Astrocyte of the spinal cord (primary cell): ENCODE data around the gene UBR3.

ENCODE experiments used
- DNase-seq: peaks from one replicate; pipeline ENCODE4 v3.0.0; 2011; ENCODE audit warnings: low read depth, low spot score
- H3K4me3 ChIP-seq: 2 replicates; pipeline ENCODE4 v1.5.1; 2011; ENCODE audit warnings: low read depth, mild to moderate bottlenecking, low read length, moderate library complexity
- in situ Hi-C: cut with HindIII; loops from 2 replicates; pipeline ENCODE4 v1.10.0; 2017; ENCODE audit warnings: low sequenced_read_pairs
- TF ChIP-seq, protein P1 (sequence below): IDR thresholded peaks from 2 replicates; pipeline ENCODE4 v1.5.1; 2012; ENCODE audit warnings: low read depth, mild to moderate bottlenecking, low read length, inconsistent platforms

UBR3 gene

GRCh38 chr2:169977530-169977929 is 150.3 kb downstream of the UBR3 start:
- H3K4me3 ChIP-seq: no peak overlapping the region
- no peak for DNase-seq
- in situ Hi-C loops: no loop called here
- TF ChIP-seq, protein P1, sequence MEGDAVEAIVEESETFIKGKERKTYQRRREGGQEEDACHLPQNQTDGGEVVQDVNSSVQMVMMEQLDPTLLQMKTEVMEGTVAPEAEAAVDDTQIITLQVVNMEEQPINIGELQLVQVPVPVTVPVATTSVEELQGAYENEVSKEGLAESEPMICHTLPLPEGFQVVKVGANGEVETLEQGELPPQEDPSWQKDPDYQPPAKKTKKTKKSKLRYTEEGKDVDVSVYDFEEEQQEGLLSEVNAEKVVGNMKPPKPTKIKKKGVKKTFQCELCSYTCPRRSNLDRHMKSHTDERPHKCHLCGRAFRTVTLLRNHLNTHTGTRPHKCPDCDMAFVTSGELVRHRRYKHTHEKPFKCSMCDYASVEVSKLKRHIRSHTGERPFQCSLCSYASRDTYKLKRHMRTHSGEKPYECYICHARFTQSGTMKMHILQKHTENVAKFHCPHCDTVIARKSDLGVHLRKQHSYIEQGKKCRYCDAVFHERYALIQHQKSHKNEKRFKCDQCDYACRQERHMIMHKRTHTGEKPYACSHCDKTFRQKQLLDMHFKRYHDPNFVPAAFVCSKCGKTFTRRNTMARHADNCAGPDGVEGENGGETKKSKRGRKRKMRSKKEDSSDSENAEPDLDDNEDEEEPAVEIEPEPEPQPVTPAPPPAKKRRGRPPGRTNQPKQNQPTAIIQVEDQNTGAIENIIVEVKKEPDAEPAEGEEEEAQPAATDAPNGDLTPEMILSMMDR: no peak

DNA sequence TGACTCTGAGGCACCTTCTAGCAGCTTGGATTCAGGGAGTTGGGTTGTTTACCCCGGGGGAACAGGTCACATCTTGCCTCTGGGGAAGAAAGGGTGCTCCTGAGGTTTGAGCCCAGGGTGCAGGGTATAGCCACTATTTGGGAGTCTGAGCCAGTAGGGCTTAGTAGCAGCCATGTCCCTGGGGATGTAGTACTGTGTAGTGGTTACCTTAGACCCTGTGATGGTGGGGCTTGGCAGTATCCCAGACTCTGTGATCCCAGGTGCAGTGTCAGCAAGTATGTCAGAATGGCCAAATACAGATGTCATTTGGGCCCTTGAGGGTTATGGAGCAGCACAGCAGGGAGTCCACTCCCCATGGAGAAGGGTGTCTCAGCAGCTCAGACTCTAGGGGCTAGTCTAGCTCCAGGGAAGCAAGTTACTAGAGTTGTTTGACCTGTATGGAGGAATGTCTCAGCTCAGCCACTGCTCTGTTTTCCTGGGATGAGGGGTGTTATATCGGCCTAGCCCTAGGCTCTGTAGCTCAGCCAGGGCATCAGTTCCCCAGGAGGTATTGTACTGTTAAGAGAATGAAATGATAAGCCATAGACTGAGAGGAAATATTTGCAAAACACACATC is 151.3 kb downstream of the UBR3 start:
- TF ChIP-seq, protein P1: no peak
- no peak overlapping the region for H3K4me3 ChIP-seq
- in situ Hi-C loops: no loop called here
- no peak for DNase-seq

DNA sequence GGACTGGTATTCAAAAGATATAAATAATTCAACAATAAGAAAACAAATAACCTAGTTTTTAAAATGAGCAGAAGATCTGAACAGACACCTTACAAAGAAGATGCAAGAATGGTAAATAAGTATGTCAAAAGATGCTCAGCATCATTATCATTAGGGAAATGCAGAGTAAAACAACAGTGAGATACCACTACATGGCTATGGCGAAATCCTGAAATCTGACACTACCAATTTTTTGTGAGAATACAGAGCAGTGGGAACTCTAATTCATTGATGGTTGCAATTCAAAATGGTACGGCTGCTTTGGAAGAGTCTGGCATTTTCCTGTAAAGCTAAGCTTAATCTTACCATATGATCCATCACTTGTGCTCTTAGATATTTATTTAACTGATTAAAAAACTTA is 151.8 kb downstream of the UBR3 start:
- H3K4me3 ChIP-seq: no peak overlapping the region
- TF ChIP-seq, protein P1: no peak
- in situ Hi-C loops: no loop called here
- no peak for DNase-seq

GRCh38 chr2:169980001-169980400 is 152.7 kb downstream of the UBR3 start:
- H3K4me3 ChIP-seq: no peak overlapping the region
- TF ChIP-seq, protein P1: no peak
- DNase-seq: no peak
- in situ Hi-C loops: no loop called here

- DNase-seq: no peak
- in situ Hi-C loops: no loop called here
- no peak overlapping the region for H3K4me3 ChIP-seq
- TF ChIP-seq, protein P1: no peak
These were observed 153.4 kb downstream of the UBR3 start for GRCh38 chr2:169980643-169981042.

DNA sequence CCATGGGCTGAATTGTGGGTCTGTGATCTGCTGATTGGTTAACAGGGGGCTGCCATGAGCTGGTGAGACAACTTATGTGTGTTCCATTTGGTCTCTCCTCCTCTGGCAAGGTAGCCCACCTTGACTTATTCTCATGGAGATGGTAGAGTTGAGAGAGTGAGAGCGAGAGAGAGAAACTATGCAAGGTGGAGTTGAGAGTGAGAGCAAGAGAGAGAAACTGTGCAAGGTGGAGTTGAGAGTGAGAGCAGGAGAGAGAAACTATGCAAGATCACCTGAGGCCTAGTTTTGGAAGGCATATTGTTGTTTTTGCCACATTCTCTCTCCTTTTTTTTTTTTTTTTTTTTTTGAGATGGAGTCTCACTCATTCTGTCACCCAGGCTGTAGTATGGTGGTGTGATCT is 155.7 kb downstream of the UBR3 start:
- TF ChIP-seq, protein P1: no peak
- in situ Hi-C loops: no loop called here
- no peak for DNase-seq

More for the DNA sequence above, 155.7 kb downstream of the UBR3 start:
- no peak overlapping the region for H3K4me3 ChIP-seq
